Heart left ventricle (tissue), 16 donors: ENCODE measurements around the gene DPYSL5. TPM values are rescaled to one million over a fixed set of nuclear protein-coding genes. Genes with fewer than 3 reads are reported as not detected.

Source experiments
- ATAC-seq, 4 donors: fragments of 200-7000 bp; cut with Tn5 transposase; one replicate each; pipeline ENCODE4 v1.9.1; 2020 to 2022; ENCODE audit warnings: moderate library complexity in 4 of 4, mild to moderate bottlenecking in 3 of 4, moderate number of reproducible peaks in 1 of 4
- DNase-seq, 5 donors: peaks; one replicate each; pipeline ENCODE4 v3.0.0-alpha.2; 2020
- H3K27ac ChIP-seq, 12 donors: fragments of 200-600 bp; sonication (generic) in 4 of 12; one replicate each; pipeline versions ENCODE4 v1.5.0 to v1.8.0; 2016 to 2022; ENCODE audit warnings: mild to moderate bottlenecking in 2 of 12
- H3K27me3 ChIP-seq, 9 donors: fragments of 200-600 bp; sonication (generic) in 2 of 9; one replicate each; pipeline versions ENCODE4 v1.5.1 to v1.8.0; 2016 to 2022; ENCODE audit warnings: mild to moderate bottlenecking in 3 of 9
- H3K36me3 ChIP-seq, 9 donors: fragments of 200-600 bp; sonication (generic) in 2 of 9; one replicate each; pipeline versions ENCODE4 v1.5.0 to v1.8.0; 2018 to 2022; ENCODE audit warnings: mild to moderate bottlenecking in 2 of 9
- H3K4me1 ChIP-seq, 12 donors: fragments of 200-600 bp; sonication (generic) in 4 of 12; one replicate each; pipeline versions ENCODE4 v1.5.0 to v1.8.0; 2016 to 2022; ENCODE audit warnings: mild to moderate bottlenecking in 3 of 12
- H3K4me3 ChIP-seq, 12 donors: fragments of 200-600 bp; sonication (generic) in 4 of 12; one replicate each; pipeline versions ENCODE4 v1.5.0 to v1.8.0; 2017 to 2022; ENCODE audit warnings: mild to moderate bottlenecking in 9 of 12, moderate library complexity in 4 of 12
- H3K9me3 ChIP-seq, 12 donors: fragments of 200-600 bp; sonication (generic) in 4 of 12; one replicate each; pipeline versions ENCODE4 v1.5.0 to v1.8.0; 2016 to 2022; ENCODE audit warnings: mild to moderate bottlenecking in 1 of 12
- CTCF ChIP-seq, 12 donors: fragments of 200-600 bp; sonication (generic) in 4 of 12; IDR thresholded peaks; one replicate each; pipeline versions ENCODE4 v1.5.0 to v1.8.0; 2018 to 2022; ENCODE audit warnings: antibody characterized with exemption in 12 of 12, mild to moderate bottlenecking in 5 of 12
- POLR2A ChIP-seq, 2 donors: fragments of 450-650 bp; IDR thresholded peaks; one replicate each; pipeline ENCODE4 v1.6.1; 2017; ENCODE audit warnings: antibody characterized with exemption in 2 of 2, mild to moderate bottlenecking in 2 of 2, moderate library complexity in 2 of 2
- WGBS, 4 donors: extraction: QIAGEN DNeasy Blood & Tissue Kit in 2 of 4; methylation state at CpG; one replicate each; pipeline versions ENCODE4 v1.1.5 to v1.1.7; 2013 to 2018; 5-methylcytosine and 5-hydroxymethylcytosine counted together
- intact Hi-C, 10 donors: fragments of 100-400 bp; cut with DNase I; formaldehyde crosslinking; loops; one replicate each; pipeline versions ENCODE4 v1.11.1 to v1.14.2; 2022
- polyA plus RNA-seq, 2 donors: library from polyadenylated mRNA; stranded (reverse); fragments of 200-250 nt; gene quantifications; one replicate each; pipeline ENCODE4 v1.2.3, GENCODE V29; 2013
- total RNA-seq, 9 donors: library from RNA; depleted of rRNA in 2 of 9; stranded (reverse); fragments of >200 nt in 2 of 9; fragmentation: NEBNext Ultra II Directional in 3 of 9; extraction: Animal tissue kit (Norgen Biotek cat#: 25700) in 3 of 9; gene quantifications; one replicate each; pipeline versions ENCODE4 v1.1.0 to v1.2.4, GENCODE V29; 2016 to 2023
- donor health status: ischemic (EF 13 %, LVEDD 7.1; RV severe dilation, severe dysfunction).
- donor health status: healthy with polysubstance abuse.
- donor health status: DM: no; HTN: yes; CAD: no.
- donor health status: DM: no; HTN: no; CAD: no.
- donor health status: ischemic (EF 25% LVEDD 6.9; RV normal size, moderate dysfunction).
- donor health status: ischemic (EF 25% LVEDD 5.7; RV mildly dilated, moderate dysfunction).
- donor health status: healthy.
- donor health status: DM: yes; HTN: yes; CAD: no.
- donor health status: ischemic (EF 35%, LVEDD 5.7; RV mildly dilated, moderate dysfunction).
- donor health status: nonischemic (EF 11% LVEDD 7.7; RV severe dilation, severe dysfunction).
- donor health status: DM: yes; HTN: yes; CAD: no.
- donor health status: PGD.
- donor health status: ischemic (EF 29% LVEDD 5.4; RV normal size, mild dysfunction).
- donor health status: nonischemic (EF 23%, LVEDD 6.1; RV moderate dilation, normal function).

Gene DPYSL5
- total and polyA plus RNA-seq, 11 donors, result 0.06 to 0.13 TPM; not detected in 9

GRCh38 chr2:26950246-26950645 is 102.3 kb downstream of the DPYSL5 start:
- ATAC-seq (no peak), DNase-seq (no peak)
- WGBS, 4 donors, result 65 to 88% (median 78%) methylated on average over 5 of the region's 5 CpGs
- Histone ChIP-seq H3K9me3 (no peaks in the 10 kb centered on the region), H3K27ac (no peak overlapping the region), H3K27me3 (peaks cover 0 to 27% (median 0%) of the 10 kb centered on the region in 9 donors), H3K36me3 (no peaks in the 10 kb centered on the region), H3K4me1 (peaks cover 0 to 12% (median 8%) of the 10 kb centered on the region in 12 donors), H3K4me3 (no peak overlapping the region)
- no peak for TF ChIP-seq POLR2A (IDR thresholded peaks at IDR 0.05)
- TF ChIP-seq CTCF (IDR thresholded peaks at IDR 0.05), result no peak
- intact Hi-C loops, result loop anchor here in 1 of 10 donors (10.0 kb wide), 1 partner anchor 325 kb away; the partner anchor contains the start of gene DNAJC5G

GRCh38 chr2:26951236-26951635 is 103.3 kb downstream of the DPYSL5 start:
- no peak for TF ChIP-seq CTCF (IDR thresholded peaks at IDR 0.05)
- no peak for TF ChIP-seq POLR2A (IDR thresholded peaks at IDR 0.05)
- DNase-seq, result no peak
- intact Hi-C loops, result loop anchor here in 1 of 10 donors (10.0 kb wide), 1 partner anchor 324 kb away; the partner anchor contains the start of gene DNAJC5G
- H3K4me1 ChIP-seq, result peaks cover 0 to 12% (median 8%) of the 10 kb centered on the region in 12 donors
- H3K27me3 ChIP-seq, result peaks cover 0 to 30% (median 4%) of the 10 kb centered on the region in 9 donors
- 78 to 85% (median 78%) methylated on average over 3 of the region's 3 CpGs for WGBS, 4 donors
- no peaks in the 10 kb centered on the region for H3K9me3 ChIP-seq
- no peak overlapping the region for H3K27ac ChIP-seq
- ATAC-seq, result no peak
- no peak overlapping the region for H3K4me3 ChIP-seq
- no peaks in the 10 kb centered on the region for H3K36me3 ChIP-seq

- ATAC-seq, result no peak
- no peaks in the 10 kb centered on the region for H3K36me3 ChIP-seq
- no peaks in the 10 kb centered on the region for H3K9me3 ChIP-seq
- no peak overlapping the region for H3K4me3 ChIP-seq
- intact Hi-C loops, result loop anchor here in 1 of 10 donors (10.0 kb wide), 1 partner anchor 322 kb away; the partner anchor contains the start of gene DNAJC5G
- WGBS, 4 donors, result 62 to 86% (median 71%) methylated on average over 4 of the region's 4 CpGs
- peaks cover 0 to 37% (median 7%) of the 10 kb centered on the region in 9 donors for H3K27me3 ChIP-seq
- no peak for DNase-seq
- H3K4me1 ChIP-seq, result peaks cover 0 to 4% (median 2%) of the 10 kb centered on the region in 12 donors
- no peak for TF ChIP-seq POLR2A (IDR thresholded peaks at IDR 0.05)
- TF ChIP-seq CTCF (IDR thresholded peaks at IDR 0.05), result no peak
- H3K27ac ChIP-seq, result no peak overlapping the region
These were observed 104.4 kb downstream of the DPYSL5 start for GRCh38 chr2:26952374-26952773.

- peaks cover 0 to 49% (median 7%) of the 10 kb centered on the region in 9 donors for H3K27me3 ChIP-seq
- 92 to 96% (median 94%) methylated on average over 4 of the region's 4 CpGs for WGBS, 4 donors
- intact Hi-C loops, result loop anchor here in 1 of 10 donors (10.0 kb wide), 1 partner anchor 321 kb away; the partner anchor contains the start of gene DNAJC5G
- ATAC-seq (no peak), DNase-seq (no peak)
- no peak for TF ChIP-seq POLR2A (IDR thresholded peaks at IDR 0.05)
- TF ChIP-seq CTCF (IDR thresholded peaks at IDR 0.05), result no peak
- H3K4me1 ChIP-seq, result no peaks in the 10 kb centered on the region
- H3K9me3 ChIP-seq, result no peaks in the 10 kb centered on the region
- H3K36me3 ChIP-seq, result no peaks in the 10 kb centered on the region
- no peak overlapping the region for H3K4me3 ChIP-seq
- H3K27ac ChIP-seq, result no peak overlapping the region
These were observed 106.2 kb downstream of the DPYSL5 start for GRCh38 chr2:26954135-26954534.
